Left renal cortex interstitium (tissue), 4 donors: ENCODE results near the gene SYNGR4. TPM values are rescaled to one million over a fixed set of nuclear protein-coding genes. Genes with fewer than 3 reads are reported as not detected.

ENCODE experiments used
- DNase-seq, 4 donors: peaks; one replicate each; pipeline ENCODE4 v3.0.0-alpha.2; 2013; ENCODE audit warnings: low read depth in 4 of 4, low spot score in 2 of 4, missing footprints in 1 of 4
- polyA plus RNA-seq, 4 donors: library from polyadenylated mRNA; unstranded; fragments of 120-200 nt; gene quantifications; one replicate each; pipeline ENCODE4 v1.2.1, GENCODE V29; 2013; ENCODE audit not compliant: insufficient read length in 4 of 4

The SYNGR4 gene
- polyA plus RNA-seq, 4 donors = 0.33 to 0.64 (median 0.60) TPM

DNA sequence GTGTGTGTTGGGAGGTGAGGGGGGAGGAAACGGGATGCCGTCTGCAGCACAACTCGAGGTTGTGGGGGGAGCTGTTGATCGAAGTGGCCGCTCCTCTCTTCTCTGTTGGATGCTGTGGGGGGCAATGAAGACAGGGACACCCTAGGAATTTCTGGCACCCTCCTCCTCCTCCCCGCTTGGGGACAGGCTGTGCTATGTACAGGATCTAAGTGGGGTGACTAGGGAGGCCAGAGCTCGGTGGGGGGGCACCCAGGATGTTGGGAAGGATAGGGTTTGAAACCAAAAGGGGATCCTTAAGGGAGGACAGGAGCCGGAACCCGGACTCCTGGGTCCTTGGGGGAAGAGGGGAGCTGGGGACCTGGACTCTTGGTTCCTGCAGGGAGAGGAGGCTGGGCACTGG is 31.3 kb downstream of the SYNGR4 start:
- no peak for DNase-seq

DNA sequence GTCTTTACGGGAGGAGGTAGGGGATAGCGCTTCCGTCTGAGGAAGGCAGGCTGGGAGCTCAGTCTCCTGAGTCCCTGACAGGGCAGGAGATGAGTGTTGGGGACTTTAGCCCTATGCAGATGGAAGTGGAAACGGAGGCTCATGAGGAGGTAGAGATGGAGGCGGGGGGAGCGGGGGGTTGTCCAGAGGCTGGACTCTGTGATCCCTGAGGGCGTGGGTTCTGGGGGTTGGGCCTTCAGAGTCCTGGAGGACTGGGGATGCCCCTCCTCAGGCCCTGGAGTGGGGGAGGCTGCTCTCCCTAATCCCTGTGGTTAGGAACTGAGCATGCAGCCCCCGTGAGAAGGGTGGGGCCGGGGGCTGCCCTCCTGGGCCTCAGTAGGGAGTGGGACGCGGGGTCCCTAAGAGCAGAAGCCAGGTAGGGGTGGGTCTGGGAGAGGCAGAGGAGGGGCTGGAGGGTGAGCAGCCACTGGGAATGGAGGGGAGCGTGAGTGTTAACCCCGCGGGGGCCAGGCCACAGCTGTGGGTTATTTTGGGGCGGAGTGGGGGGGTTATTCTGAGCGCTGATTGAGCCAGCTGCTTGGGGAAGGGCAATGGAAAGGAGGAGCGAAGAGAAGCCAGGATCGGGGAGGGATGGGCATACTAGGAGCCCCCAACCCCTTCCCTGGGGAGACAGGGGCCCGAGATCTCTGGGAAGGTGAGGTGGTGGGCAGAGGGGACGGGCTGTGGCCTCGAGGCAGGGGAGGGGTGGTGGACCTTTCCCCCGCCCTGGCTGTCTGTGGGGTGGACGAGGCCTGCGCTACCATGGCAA is 32.1 kb downstream of the SYNGR4 start:
- no peak for DNase-seq

DNA sequence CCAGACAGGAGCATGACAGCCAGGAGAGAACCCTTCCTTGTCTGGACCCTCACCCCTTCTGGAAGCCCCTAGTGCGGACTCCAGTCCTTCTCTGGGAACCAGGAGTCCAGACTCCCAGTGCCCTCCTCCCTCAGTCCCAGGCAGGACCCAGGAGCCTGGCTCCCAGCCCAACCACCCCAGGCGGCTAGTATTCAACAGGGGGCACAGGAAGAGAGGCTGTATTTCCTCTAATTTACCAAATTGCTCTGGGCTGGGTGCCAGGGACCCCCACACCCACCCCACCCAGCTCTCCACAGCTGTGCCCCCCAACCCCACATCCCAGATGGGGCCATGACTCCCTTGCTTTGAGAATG is 32.6 kb downstream of the SYNGR4 start:
- DNase-seq = no peak

DNA sequence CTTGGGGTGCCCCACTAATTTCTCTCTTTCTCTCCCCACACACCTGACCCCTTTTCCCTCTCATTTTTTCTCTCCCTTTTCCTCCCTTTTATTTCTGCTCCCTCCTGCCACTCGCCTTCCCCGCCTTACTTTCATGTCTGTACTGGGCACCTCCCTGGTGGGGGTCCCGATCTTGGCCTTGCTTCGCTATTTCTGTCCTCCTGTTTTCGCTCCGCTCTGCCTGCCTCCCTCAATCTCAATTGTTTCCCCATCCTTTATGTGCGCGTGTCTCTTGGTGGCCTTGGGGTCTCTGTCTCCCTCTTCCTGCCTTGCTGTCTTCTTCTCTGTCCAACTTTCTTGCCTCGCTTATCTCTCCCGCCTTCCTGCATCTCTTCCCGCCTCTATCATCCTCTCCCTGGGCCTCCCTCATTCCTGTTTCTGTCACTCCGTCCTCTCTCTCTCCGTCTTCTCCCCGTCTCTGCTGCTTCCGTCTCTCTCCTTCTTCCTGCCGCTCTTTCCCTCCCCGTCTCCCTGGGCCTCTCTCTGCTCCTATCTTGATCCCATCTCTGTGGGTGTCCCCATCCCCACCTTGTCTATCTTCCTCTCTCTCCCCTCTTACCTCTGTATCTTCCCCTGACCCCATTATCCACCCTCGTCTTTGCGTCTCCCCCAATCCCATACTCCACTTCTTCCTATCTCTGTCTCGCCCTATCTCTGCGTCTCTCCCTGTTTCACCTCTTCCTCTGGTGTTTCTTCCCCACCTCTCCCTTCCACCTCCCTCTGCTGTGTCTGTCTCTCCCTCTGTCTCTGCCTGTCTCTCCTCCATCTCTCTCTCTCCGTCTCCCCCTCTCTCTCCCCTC is 33.3 kb downstream of the SYNGR4 start:
- no peak for DNase-seq

DNA sequence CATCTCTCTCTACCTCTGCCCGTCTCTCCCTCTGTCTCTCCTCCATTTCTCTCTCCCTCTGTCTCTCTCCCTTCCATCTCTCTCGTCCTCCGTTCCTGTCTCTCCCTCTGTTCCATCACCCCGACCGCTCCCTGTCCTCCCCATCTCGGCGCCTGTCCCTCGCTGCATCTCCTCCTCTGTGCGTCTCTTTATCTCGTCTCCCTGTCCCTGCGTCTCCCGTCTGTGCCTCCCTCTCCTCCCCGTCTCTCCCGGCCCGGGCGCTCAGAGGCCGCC is 33.9 kb downstream of the SYNGR4 start:
- no peak for DNase-seq

DNA sequence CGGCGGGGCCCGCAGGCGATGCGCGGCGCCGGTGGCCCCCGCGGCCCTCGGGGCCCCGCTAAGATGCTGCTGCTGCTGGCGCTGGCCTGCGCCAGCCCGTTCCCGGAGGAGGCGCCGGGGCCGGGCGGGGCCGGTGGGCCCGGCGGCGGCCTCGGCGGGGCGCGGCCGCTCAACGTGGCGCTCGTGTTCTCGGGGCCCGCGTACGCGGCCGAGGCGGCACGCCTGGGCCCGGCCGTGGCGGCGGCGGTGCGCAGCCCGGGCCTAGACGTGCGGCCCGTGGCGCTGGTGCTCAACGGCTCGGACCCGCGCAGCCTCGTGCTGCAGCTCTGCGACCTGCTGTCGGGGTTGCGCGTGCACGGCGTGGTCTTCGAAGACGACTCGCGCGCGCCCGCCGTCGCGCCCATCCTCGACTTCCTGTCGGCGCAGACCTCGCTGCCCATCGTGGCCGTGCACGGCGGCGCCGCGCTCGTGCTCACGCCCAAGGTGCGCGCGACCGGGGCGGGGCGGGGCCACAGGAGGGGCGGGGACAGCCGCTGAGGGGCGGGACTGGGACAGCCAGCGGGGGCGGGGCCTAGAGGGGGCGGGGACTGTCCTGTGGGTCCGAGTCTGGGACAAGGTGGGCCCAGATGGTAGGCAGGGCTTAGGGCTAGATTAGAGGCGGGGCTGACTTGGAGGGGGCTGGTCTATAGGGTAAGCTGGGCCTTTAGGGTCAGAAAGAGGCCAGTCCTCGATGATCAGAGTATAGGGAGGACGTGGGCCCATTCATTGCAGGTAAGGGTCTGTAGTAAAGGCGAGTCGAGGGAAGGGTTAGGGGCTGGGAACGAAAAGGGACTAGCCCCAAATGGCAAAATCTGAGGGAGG is 34.4 kb downstream of the SYNGR4 start:
- no peak for DNase-seq

DNA sequence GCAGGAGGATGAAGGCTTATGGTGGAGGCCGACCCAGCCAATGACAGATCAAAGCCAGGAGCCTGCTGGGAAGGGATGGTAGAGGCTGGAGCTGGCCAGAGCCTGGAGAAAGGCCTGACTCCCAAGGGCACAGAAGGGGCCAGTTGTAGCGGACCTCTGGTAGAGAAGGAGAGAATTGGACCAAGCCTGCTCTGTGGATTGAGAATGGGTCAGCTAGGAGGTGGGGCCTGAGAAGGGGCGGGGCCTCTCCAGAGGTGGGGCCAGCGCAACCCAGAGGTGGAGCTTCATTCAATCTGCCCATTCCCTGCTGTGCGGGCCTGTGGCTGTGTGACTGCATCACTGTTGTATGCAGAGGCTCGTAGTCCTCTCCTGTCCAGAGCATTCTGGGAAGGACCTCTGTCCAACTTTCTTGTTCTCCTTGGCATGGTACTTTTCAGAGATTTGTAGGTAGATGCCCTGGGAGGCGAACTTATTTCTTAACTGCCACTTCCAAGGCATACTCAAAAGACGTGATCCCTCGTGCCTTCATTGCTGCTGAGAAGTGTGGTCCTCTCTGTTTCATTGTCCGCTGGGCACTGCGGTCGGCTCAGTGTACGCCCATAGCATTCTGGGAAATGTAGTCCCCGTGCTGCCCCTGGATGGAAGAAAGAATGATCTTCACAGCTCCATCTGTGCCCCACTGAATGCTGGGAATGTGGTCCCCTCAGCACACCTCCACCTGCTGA is 36.0 kb downstream of the SYNGR4 start:
- no peak for DNase-seq

DNA sequence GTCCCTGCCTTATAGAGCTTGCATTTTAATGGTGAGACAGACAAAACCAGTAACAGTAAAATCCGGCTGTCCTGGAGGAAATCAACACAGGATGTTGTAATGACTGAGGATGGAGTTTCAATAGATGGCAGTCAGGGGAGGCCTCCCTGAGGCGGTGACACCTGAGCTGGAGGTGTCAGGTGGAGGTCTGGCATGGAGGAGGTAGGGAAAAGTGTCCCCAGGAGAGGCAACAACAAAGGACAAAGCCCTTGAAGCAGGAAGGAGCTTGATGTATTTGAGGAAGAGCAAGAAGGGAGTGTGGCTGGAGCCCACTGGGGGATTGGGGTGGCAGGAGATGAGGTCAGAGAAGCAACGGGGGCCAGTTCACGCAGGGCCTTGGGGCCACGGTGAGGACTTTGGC is 37.1 kb downstream of the SYNGR4 start:
- no peak for DNase-seq

DNA sequence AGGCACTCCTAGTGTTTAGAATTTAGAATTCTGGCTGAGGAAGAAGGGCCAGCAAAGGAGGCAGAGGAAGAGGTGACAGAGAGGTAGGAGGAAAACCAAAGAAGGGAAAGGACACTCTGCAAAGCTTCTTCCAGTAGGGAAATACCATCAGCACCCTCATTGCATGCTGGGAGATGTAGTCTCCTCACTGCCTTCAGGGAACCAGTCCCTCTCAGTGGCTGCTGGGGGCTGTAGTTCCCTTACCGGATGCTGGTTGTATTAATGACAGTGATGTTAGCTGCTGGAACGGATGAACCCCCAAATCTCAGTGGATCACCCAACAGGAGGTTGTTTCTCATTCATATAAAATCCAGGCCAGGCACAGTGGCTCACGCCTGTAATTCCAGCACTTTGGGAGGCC is 39.4 kb downstream of the SYNGR4 start:
- no peak for DNase-seq

DNA sequence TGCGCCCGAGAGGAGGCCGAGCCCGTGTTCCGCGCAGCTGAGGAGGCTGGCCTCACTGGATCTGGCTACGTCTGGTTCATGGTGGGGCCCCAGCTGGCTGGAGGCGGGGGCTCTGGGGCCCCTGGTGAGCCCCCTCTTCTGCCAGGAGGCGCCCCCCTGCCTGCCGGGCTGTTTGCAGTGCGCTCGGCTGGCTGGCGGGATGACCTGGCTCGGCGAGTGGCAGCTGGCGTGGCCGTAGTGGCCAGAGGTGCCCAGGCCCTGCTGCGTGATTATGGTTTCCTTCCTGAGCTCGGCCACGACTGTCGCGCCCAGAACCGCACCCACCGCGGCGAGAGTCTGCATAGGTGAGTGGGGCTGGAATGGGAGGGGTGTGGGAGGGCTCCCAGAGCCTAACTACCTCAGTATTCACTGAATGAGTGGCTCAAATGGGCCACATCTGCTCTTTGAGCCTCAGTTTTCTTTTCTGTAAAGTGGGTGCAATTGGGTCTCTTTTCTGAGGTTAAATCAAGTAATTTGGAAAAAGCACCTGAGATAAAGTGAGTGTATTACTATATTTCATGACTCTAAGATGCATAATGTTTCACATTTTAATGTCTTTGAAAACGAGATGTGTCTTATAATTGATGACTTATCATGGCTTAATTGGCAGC is 41.0 kb downstream of the SYNGR4 start:
- no peak for DNase-seq

DNA sequence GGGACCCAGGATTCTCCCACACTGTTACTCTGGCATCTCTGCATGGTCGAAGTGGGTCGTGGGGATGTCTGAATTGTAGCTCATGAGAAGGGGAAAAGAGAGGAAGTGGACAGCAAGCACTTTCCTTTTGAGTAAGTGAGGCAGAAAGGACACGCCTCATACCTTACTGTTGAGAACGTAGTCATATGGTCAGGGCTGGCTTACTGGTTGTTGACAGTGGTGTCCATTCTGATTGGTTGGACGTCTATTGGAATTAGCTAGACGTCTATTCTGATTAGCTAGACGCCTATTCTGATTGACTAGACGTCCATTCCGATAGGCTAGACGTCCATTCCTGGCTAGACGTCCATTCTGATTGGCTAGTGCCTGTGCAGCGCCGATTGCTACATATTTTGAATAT is 41.7 kb downstream of the SYNGR4 start:
- no peak for DNase-seq

DNA sequence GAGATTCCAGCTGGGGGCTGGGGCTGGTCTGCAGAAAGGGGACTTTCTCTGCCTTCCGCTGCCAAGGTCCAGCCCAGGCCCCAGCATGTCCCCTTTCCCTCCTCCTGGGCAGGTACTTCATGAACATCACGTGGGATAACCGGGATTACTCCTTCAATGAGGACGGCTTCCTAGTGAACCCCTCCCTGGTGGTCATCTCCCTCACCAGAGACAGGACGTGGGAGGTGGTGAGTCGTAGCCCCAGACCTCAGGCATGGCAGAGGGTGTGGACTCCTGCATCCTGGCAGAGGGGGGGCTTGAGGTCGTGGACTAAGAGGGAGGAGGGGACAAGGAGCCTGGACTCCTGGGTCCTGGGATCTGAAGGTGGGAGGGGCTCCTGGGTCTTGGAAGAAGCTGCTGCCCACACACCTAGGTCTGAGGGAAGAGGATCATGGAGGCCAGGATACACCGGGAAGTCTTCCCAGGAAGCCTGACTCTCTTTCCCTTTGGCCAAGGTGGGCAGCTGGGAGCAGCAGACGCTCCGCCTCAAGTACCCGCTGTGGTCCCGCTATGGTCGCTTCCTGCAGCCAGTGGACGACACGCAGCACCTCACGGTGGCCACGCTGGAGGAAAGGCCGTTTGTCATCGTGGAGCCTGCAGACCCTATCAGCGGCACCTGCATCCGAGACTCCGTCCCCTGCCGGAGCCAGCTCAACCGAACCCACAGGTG is 49.9 kb downstream of the SYNGR4 start:
- no peak for DNase-seq

DNA sequence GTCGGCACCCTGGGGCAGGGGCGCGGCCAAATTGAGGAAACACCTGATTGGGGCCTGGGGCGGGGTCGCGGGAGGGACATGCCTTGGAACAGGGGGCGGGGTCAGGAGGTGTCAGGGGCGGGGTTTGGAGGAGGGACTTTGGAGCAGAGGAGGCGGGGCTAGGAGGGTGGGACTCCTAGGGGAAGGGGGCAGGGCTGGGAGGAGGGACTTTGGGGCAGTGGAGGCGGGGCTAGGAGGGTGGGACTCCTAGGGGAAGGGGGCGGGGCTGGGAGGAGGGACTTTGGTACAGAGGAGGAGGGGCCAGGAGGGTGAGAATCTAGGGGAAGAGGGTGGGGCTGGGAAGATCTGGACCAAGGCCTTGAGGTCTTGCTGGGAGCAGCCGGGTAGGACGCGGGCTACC is 51.2 kb downstream of the SYNGR4 start:
- DNase-seq = no peak

DNA sequence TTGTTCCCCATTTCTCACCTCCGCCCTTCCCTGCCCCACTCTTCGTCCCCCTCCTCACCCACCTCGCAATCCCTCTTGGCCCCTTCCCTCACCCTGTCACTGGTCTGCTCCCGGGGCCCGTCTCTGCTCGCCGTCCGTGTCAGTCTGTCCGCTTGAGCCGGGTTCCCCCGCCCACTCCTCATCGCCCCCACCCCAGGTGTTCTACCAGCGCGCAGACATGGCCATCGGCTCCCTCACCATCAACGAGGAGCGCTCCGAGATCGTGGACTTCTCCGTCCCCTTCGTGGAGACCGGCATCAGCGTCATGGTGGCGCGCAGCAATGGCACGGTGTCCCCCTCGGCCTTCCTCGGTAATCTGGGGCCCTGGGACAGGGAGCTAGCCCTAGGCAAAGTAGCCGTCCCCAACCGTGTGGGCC is 51.6 kb downstream of the SYNGR4 start:
- no peak for DNase-seq

DNA sequence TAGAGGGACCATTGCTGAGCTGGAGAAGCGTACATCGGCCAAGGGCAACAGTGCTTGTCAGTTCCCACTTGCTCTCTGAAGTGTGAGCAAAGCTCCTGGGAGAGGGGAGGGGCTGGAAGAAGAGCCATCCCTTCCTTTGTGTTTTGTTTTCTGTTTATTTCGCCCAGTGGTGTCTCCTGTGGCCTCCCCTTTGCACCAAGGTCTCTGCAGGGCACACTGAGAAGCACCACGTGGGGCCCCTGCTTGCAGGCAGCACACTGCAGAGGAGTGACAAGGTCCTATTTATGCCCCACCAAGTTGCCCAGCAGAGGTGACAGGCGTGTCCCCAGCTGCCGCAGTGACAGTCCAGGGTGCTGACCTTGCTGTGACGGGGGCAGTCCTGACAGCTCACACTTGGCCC is 53.3 kb downstream of the SYNGR4 start:
- no peak for DNase-seq

DNA sequence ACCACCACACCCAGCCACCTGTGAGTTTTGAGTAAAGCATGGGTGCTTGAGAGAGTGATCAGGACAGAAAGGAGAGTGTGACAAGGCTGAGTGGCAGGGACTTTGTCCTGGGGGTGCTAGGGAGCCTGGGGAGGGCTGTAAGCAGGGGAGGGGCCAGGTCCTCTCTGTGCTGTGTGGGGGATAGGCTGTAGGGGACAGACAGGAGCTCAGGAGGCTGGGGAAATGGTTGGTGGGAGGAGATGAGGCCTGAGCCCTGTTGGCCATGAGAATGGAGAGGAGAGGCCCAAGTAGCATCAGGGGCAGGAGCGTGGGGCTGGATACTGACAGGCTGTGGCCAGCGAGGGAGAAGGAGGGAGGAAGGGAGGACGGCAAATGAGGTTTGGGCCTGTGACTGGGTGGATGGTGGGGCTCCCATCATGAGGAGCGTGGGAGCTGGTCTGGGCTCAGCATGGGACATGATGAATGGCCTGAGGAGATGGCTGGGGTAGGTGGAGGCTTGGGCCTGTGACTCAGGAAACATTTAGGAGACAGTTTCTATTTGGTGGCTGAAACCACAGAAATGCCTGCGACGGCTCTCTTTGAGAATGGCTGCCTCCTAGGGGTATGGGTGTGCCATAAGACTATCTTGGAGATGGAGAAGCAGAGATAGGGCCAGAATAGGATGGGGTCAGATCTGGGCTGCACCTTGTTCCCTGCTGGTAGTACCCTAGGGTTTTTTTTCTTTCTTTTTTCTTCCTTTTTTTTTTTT is 54.3 kb downstream of the SYNGR4 start:
- no peak for DNase-seq

DNA sequence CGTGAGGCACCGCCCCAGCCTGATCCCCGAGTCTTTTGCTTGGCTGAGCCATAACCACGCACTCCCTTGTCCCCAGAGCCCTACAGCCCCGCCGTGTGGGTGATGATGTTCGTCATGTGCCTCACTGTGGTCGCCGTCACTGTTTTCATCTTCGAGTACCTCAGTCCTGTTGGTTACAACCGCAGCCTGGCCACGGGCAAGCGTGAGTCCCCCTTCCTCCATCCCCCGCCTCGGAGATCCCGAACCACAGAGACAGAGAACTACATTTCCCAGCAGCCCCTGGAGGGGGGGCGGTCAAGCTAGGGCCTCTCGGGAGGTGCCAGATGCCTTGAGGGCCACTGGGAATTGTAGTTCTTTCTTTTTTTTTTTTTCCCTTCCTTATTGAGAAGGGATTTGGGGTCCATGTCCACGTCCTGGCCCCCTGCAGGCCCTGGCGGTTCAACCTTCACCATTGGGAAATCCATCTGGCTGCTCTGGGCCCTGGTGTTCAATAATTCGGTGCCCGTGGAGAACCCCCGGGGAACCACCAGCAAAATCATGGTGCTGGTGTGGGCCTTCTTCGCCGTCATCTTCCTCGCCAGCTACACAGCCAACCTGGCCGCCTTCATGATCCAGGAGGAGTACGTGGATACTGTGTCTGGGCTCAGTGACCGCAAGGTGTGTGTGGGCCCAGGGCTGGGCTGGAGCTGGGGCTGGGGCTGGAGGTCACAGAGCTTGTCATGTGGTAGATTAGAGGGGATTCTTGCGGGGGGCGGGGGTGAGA is 55.2 kb downstream of the SYNGR4 start:
- no peak for DNase-seq

DNA sequence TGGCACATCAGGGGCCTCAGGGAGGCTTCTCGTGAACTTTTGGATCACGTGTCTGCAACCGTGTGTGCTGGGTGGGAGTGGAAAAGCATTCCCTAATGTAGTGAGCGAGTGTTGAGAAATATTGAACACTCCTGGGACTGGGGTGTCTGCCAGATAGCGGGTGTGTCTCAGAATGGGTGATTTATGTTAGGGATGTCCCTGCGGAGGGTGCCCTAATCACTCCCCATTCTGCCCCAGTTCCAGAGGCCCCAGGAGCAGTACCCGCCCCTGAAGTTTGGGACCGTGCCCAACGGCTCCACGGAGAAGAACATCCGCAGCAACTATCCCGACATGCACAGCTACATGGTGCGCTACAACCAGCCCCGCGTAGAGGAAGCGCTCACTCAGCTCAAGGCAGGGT is 57.4 kb downstream of the SYNGR4 start:
- no peak for DNase-seq
